ENCODE results near the gene EXPH5. TPM values are rescaled to one million over a fixed set of nuclear protein-coding genes. Genes with fewer than 3 reads are reported as not detected.

Gene EXPH5
- total and polyA plus RNA-seq, 9 of the 15 experiments (the other 6 are each of a cell fraction or from before 2014, with no cell fraction given) = 1.3 to 8.5 (median 4.8) TPM

DNA sequence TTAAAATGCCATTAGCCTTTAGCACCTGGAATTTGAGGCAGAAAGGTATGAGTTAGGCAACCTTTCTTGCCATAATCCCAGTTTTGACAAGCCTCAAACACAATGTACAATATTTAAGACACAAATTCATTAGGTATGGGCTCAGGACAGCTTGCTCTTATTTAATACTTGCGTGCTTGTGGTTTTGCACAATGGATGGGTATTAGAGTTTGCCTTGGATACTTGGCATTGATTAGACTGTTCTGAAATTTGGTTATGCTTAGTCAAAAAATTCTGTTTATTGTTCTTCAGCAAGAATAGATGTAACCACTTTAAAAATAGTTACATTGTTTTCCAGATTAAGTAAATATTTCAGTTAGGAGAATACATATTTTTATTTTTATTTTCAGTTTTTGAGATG lies 120.9 kb downstream of the EXPH5 start:
- Histone ChIP-seq H3K79me2 (ENCODE audit: control insufficient read depth, insufficient read depth, low read length) (no peaks in the 10 kb centered on the region), H3K9ac (ENCODE audit: insufficient read depth in 1 of 2, low read depth in 2 of 2, low read length in 2 of 2) (no peak overlapping the region), H3K27ac (ENCODE audit: extremely low read depth, low read depth, low read length) (no peak overlapping the region), H3K9me1 (ENCODE audit: control insufficient read depth, insufficient read depth, low read length) (no peaks in the 10 kb centered on the region), H3K9me3 (replicated peaks; ENCODE audit: control insufficient read depth, insufficient read depth, low read depth, low read length) (no peaks in the 10 kb centered on the region), H3K36me3 (ENCODE audit: control insufficient read depth, insufficient read depth, low read length) (peaks cover 34% of the 10 kb centered on the region; the same call in 2 of the 3 replicates), H2AFZ (ENCODE audit: low read depth, low read length) (no peak overlapping the region), H3K4me1 (replicated peaks in 1 of 2; ENCODE audit: control insufficient read depth in 2 of 2, insufficient read depth in 2 of 2, low read length in 2 of 2) (peaks cover 3 to 4% of the 10 kb centered on the region in 2 experiments; a peak in 3 of 5 replicates), H4K20me1 (replicated peaks; ENCODE audit: control insufficient read depth, insufficient read depth, low read length) (no peaks in the 10 kb centered on the region), H3K27me3 (ENCODE audit: control insufficient read depth in 2 of 2, insufficient read depth in 2 of 2, low read length in 2 of 2) (no peaks in the 10 kb centered on the region), H3K4me2 (ENCODE audit: insufficient read depth, low read length) (no peak overlapping the region), H3K4me3 (no peak overlapping the region)
- BruUV-seq (replicated peaks) = no TSS peak
- in situ Hi-C loops (cut with MboI) (no loop called here), intact Hi-C loops (cut with micrococcal nuclease) (no loop called here)
- ChIA-PET CTCF (ENCODE audit: low intra/inter-chr PET ratio) (no interaction called here), POLR2A (no interaction called here)
- no peak for DNase-seq (ENCODE audit: extremely low read depth in 1 of 4, low spot score in 3 of 4)
- 100% methylated on average over 1 of the region's 1 CpG for WGBS (ENCODE audit: insufficient coverage, low coverage, missing lambda C conversion rate)
- ATAC-seq = no peak
- no peak for FAIRE-seq
- TF ChIP-seq, protein P1, sequence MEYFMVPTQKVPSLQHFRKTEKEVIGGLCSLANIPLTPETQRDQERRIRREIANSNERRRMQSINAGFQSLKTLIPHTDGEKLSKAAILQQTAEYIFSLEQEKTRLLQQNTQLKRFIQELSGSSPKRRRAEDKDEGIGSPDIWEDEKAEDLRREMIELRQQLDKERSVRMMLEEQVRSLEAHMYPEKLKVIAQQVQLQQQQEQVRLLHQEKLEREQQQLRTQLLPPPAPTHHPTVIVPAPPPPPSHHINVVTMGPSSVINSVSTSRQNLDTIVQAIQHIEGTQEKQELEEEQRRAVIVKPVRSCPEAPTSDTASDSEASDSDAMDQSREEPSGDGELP (CRISPR knock-in tag; IDR thresholded peaks at IDR 0.05; ENCODE audit: borderline replicate concordance) = no peak
- no peak for TF ChIP-seq SAFB2 (IDR thresholded peaks at IDR 0.05; ENCODE audit: borderline replicate concordance, low read depth, low read length, severe bottlenecking)
- TF ChIP-seq NR2C2 (CRISPR knock-in tag; IDR thresholded peaks at IDR 0.05) = no peak
- TF ChIP-seq NR2C2 (tag; IDR thresholded peaks at IDR 0.05) = no peak
- TF ChIP-seq, protein P2, sequence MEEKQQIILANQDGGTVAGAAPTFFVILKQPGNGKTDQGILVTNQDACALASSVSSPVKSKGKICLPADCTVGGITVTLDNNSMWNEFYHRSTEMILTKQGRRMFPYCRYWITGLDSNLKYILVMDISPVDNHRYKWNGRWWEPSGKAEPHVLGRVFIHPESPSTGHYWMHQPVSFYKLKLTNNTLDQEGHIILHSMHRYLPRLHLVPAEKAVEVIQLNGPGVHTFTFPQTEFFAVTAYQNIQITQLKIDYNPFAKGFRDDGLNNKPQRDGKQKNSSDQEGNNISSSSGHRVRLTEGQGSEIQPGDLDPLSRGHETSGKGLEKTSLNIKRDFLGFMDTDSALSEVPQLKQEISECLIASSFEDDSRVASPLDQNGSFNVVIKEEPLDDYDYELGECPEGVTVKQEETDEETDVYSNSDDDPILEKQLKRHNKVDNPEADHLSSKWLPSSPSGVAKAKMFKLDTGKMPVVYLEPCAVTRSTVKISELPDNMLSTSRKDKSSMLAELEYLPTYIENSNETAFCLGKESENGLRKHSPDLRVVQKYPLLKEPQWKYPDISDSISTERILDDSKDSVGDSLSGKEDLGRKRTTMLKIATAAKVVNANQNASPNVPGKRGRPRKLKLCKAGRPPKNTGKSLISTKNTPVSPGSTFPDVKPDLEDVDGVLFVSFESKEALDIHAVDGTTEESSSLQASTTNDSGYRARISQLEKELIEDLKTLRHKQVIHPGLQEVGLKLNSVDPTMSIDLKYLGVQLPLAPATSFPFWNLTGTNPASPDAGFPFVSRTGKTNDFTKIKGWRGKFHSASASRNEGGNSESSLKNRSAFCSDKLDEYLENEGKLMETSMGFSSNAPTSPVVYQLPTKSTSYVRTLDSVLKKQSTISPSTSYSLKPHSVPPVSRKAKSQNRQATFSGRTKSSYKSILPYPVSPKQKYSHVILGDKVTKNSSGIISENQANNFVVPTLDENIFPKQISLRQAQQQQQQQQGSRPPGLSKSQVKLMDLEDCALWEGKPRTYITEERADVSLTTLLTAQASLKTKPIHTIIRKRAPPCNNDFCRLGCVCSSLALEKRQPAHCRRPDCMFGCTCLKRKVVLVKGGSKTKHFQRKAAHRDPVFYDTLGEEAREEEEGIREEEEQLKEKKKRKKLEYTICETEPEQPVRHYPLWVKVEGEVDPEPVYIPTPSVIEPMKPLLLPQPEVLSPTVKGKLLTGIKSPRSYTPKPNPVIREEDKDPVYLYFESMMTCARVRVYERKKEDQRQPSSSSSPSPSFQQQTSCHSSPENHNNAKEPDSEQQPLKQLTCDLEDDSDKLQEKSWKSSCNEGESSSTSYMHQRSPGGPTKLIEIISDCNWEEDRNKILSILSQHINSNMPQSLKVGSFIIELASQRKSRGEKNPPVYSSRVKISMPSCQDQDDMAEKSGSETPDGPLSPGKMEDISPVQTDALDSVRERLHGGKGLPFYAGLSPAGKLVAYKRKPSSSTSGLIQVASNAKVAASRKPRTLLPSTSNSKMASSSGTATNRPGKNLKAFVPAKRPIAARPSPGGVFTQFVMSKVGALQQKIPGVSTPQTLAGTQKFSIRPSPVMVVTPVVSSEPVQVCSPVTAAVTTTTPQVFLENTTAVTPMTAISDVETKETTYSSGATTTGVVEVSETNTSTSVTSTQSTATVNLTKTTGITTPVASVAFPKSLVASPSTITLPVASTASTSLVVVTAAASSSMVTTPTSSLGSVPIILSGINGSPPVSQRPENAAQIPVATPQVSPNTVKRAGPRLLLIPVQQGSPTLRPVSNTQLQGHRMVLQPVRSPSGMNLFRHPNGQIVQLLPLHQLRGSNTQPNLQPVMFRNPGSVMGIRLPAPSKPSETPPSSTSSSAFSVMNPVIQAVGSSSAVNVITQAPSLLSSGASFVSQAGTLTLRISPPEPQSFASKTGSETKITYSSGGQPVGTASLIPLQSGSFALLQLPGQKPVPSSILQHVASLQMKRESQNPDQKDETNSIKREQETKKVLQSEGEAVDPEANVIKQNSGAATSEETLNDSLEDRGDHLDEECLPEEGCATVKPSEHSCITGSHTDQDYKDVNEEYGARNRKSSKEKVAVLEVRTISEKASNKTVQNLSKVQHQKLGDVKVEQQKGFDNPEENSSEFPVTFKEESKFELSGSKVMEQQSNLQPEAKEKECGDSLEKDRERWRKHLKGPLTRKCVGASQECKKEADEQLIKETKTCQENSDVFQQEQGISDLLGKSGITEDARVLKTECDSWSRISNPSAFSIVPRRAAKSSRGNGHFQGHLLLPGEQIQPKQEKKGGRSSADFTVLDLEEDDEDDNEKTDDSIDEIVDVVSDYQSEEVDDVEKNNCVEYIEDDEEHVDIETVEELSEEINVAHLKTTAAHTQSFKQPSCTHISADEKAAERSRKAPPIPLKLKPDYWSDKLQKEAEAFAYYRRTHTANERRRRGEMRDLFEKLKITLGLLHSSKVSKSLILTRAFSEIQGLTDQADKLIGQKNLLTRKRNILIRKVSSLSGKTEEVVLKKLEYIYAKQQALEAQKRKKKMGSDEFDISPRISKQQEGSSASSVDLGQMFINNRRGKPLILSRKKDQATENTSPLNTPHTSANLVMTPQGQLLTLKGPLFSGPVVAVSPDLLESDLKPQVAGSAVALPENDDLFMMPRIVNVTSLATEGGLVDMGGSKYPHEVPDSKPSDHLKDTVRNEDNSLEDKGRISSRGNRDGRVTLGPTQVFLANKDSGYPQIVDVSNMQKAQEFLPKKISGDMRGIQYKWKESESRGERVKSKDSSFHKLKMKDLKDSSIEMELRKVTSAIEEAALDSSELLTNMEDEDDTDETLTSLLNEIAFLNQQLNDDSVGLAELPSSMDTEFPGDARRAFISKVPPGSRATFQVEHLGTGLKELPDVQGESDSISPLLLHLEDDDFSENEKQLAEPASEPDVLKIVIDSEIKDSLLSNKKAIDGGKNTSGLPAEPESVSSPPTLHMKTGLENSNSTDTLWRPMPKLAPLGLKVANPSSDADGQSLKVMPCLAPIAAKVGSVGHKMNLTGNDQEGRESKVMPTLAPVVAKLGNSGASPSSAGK (IDR thresholded peaks at IDR 0.05) = no peak
